Muscle of leg (tissue), 11 donors: ENCODE measurements around the gene KLHL4. TPM values are rescaled to one million over a fixed set of nuclear protein-coding genes. Genes with fewer than 3 reads are reported as not detected.
"Not testable (repeated sequence)": the region's sequence is repeated elsewhere in the genome, so short reads cannot be mapped to it uniquely, and the experiment has no call there.

Source experiments
- DNase-seq: peaks from one replicate; pipeline ENCODE4 v3.0.0; 2013
- H3K27ac ChIP-seq: one replicate; pipeline ENCODE4 v1.5.1; 2013; ENCODE audit warnings: mild to moderate bottlenecking, low read length, control low read depth
- H3K27me3 ChIP-seq: one replicate; pipeline ENCODE4 v1.6.1; 2013; ENCODE audit warnings: low read length; ENCODE audit not compliant: control insufficient read depth, insufficient read depth
- H3K36me3 ChIP-seq: one replicate; pipeline ENCODE4 v1.6.1; 2013; ENCODE audit warnings: low read length; ENCODE audit not compliant: control insufficient read depth, insufficient read depth
- H3K4me1 ChIP-seq: one replicate; pipeline ENCODE4 v1.6.1; 2013; ENCODE audit warnings: low read length; ENCODE audit not compliant: control insufficient read depth, insufficient read depth
- H3K4me3 ChIP-seq: one replicate; pipeline ENCODE4 v1.5.1; 2013; ENCODE audit warnings: low read length, control low read depth
- H3K9me3 ChIP-seq: replicated peaks from 2 replicates; pipeline ENCODE4 v1.6.1; 2013; ENCODE audit warnings: low read depth, low read length; ENCODE audit not compliant: control insufficient read depth
- WGBS: methylation state at CpG from one replicate; pipeline ENCODE4 v1.1.5; 2013; ENCODE audit warnings: missing lambda C conversion rate; ENCODE audit not compliant: insufficient coverage; 5-methylcytosine and 5-hydroxymethylcytosine counted together
- polyA plus RNA-seq, 8 donors: library from polyadenylated mRNA; unstranded; fragments of 120-200 nt; gene quantifications; one replicate each; pipeline versions ENCODE4 v1.2.1 to v1.2.3, GENCODE V29; 2013; ENCODE audit warnings: inconsistent platforms in 1 of 8, low replicate concordance in 1 of 8; ENCODE audit not compliant: insufficient read length in 8 of 8, insufficient read depth in 1 of 8
- total RNA-seq: library from RNA; stranded (reverse); fragments of 120-200 nt; gene quantifications from one replicate; pipeline ENCODE4 v1.2.4, GENCODE V29; 2013

Gene KLHL4
- total and polyA plus RNA-seq, 9 donors = 2.4 to 9.0 (median 4.1) TPM

GRCh38 chrX:87634361-87634760, 116.8 kb downstream of the KLHL4 start:
- Histone ChIP-seq H3K36me3 (no peaks in the 10 kb centered on the region), H3K27ac (no peak overlapping the region), H3K9me3 (no peaks in the 10 kb centered on the region), H3K27me3 (peaks cover 7% of the 10 kb centered on the region), H3K4me3 (no peak overlapping the region), H3K4me1 (no peaks in the 10 kb centered on the region)
- no CpG with 5 or more reads among the region's 3 CpGs for WGBS
- DNase-seq = no peak

DNA sequence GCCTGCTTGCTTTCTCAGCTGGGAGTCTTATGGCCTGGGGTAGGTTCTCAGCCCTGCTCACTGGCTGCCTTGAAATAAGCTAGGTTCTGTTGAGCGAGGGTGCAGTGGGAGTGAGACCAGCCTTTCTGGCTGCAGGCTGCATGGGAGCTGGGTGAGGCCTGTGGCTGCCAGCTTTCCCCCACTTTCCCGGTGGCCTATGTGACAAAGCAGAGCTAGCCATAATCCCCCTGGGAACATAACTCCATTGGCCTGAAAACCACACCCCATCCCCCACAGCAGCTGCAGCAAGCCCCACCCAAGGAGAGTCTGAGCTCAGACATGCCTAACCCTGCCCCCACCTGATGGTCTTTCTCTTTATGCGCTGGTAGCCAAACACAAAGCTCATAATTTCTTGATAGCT, 118.9 kb downstream of the KLHL4 start:
- H3K4me3 ChIP-seq = no peak overlapping the region
- no peaks in the 10 kb centered on the region for H3K9me3 ChIP-seq
- H3K27me3 ChIP-seq = peaks cover 4% of the 10 kb centered on the region
- no peak overlapping the region for H3K27ac ChIP-seq
- no peaks in the 10 kb centered on the region for H3K4me1 ChIP-seq
- H3K36me3 ChIP-seq = no peaks in the 10 kb centered on the region
- DNase-seq = no peak
- 53% methylated on average over 2 of the region's 3 CpGs for WGBS

- not testable (repeated sequence) for DNase-seq, H3K27ac ChIP-seq, H3K27me3 ChIP-seq, H3K4me3 ChIP-seq, H3K4me1 ChIP-seq, H3K9me3 ChIP-seq, H3K36me3 ChIP-seq
- 60% methylated on average over 3 of the region's 4 CpGs for WGBS
Measured at GRCh38 chrX:87641439-87641838, 123.8 kb downstream of the KLHL4 start.

- WGBS = no CpG with 5 or more reads among the region's 6 CpGs
- DNase-seq = no peak
Measured at GRCh38 chrX:87661761-87662160, 144.2 kb downstream of the KLHL4 start.

GRCh38 chrX:87663421-87663820, 145.8 kb downstream of the KLHL4 start:
- Histone ChIP-seq H3K4me3 (no peak overlapping the region), H3K27me3 (peaks cover 3% of the 10 kb centered on the region), H3K9me3 (no peaks in the 10 kb centered on the region), H3K27ac (no peak overlapping the region), H3K4me1 (no peaks in the 10 kb centered on the region), H3K36me3 (no peaks in the 10 kb centered on the region)
- no peak for DNase-seq

More at GRCh38 chrX:87661761-87662160, 144.2 kb downstream of the KLHL4 start:
- no peaks in the 10 kb centered on the region for H3K4me1 ChIP-seq
- H3K27ac ChIP-seq = no peak overlapping the region
- no peaks in the 10 kb centered on the region for H3K36me3 ChIP-seq
- H3K27me3 ChIP-seq = peaks cover 2% of the 10 kb centered on the region
- no peaks in the 10 kb centered on the region for H3K9me3 ChIP-seq
- no peak overlapping the region for H3K4me3 ChIP-seq

- no peaks in the 10 kb centered on the region for H3K36me3 ChIP-seq
- H3K27ac ChIP-seq = no peak overlapping the region
- no peaks in the 10 kb centered on the region for H3K4me1 ChIP-seq
- peak; percentile 34 for DNase-seq
- WGBS = no CpG with 5 or more reads among the region's 2 CpGs
- H3K9me3 ChIP-seq = no peaks in the 10 kb centered on the region
- peaks cover 5% of the 10 kb centered on the region for H3K27me3 ChIP-seq
- no peak overlapping the region for H3K4me3 ChIP-seq
Measured at GRCh38 chrX:87664381-87664780, 146.8 kb downstream of the KLHL4 start.

DNA sequence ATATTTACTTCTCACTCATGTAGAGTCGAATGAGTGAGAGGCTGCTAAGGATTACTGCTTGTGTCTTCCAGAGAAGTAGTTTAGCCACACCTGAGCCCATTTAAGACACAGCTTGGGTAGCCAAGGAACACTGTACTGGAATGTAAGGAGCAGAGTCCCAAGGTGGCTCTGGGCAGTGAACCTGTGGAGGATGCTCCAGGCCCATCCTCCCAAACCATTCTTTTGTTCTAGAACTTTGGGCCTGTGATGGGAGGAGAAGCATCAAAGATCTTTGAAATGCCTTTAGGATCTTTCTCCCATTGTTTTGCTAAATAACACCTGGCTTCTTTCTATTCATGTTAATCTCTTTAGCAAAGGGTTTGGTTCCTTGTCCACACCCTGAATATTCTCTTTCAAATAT, 162.2 kb downstream of the KLHL4 start:
- DNase-seq = no peak
- peaks cover 5% of the 10 kb centered on the region for H3K27me3 ChIP-seq
- H3K4me3 ChIP-seq = no peak overlapping the region
- H3K27ac ChIP-seq = no peak overlapping the region
- no peaks in the 10 kb centered on the region for H3K36me3 ChIP-seq
- no peaks in the 10 kb centered on the region for H3K9me3 ChIP-seq
- no peaks in the 10 kb centered on the region for H3K4me1 ChIP-seq
- WGBS = no CpG with 5 or more reads among the region's 1 CpG

DNA sequence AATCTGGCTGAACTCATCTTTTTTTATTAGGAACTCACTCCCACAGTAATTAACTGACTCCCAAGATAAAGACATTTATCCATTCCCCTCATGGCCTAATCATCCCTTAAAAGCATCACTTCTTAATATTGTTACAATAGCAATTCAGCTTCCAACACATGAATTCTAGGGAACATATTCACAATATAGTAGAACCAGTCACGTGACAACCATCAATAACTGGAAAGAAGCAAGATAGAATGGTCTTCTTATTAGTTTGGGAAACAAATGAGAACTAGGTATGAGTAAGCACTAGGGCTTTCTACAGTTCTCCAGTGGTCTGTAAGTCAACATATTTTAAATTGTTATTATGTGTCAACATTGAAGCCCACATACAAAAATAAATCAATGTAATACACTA, 170.1 kb downstream of the KLHL4 start:
- no CpG with 5 or more reads among the region's 1 CpG for WGBS
- no peak for DNase-seq

DNA sequence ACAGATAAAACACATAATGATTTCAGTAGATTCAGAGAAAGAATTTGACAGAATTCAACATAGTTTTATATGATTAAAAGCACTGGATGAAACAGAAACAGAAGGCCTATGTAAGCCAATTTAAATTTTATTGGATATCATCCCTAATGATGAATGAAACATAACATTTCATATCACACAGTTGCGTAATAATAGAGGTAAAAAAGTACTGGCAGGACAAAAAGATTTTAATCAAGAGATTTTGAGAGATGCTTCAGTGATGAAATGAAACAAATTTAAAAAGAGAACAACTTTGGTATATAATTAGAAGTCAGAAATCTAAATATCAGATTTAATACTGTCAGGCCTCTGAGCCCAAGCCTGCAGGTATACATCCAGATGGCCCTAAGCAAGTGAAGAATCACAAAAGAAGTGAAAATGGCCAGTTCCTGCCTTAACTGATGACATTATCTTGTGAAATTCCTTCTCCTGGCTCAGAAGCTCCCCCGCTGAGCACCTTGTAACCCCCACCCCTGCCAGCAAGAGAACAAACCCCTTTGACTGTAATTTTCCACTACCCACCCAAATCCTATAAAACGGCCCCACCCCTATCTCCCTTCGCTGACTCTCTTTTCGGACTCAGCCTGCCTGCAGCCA, 170.6 kb downstream of the KLHL4 start:
- not testable (repeated sequence) for H3K27me3 ChIP-seq, DNase-seq, H3K27ac ChIP-seq, H3K9me3 ChIP-seq, H3K4me3 ChIP-seq, H3K4me1 ChIP-seq, H3K36me3 ChIP-seq
- 100% methylated on average over 1 of the region's 5 CpGs for WGBS

More for the DNA sequence above, 170.1 kb downstream of the KLHL4 start:
- Histone ChIP-seq H3K9me3 (no peaks in the 10 kb centered on the region), H3K4me1 (no peaks in the 10 kb centered on the region), H3K36me3 (no peaks in the 10 kb centered on the region), H3K4me3 (no peak overlapping the region), H3K27me3 (no peaks in the 10 kb centered on the region), H3K27ac (no peak overlapping the region)

- not testable (repeated sequence) for DNase-seq, H3K4me1 ChIP-seq, H3K27me3 ChIP-seq, H3K4me3 ChIP-seq, H3K27ac ChIP-seq, H3K36me3 ChIP-seq, H3K9me3 ChIP-seq
- 89% methylated on average over 6 of the region's 7 CpGs for WGBS
Measured at GRCh38 chrX:87689218-87689617, 171.6 kb downstream of the KLHL4 start.

- Histone ChIP-seq H3K36me3 (no peaks in the 10 kb centered on the region), H3K4me3 (no peak overlapping the region), H3K27ac (no peak overlapping the region), H3K27me3 (peaks cover 3% of the 10 kb centered on the region), H3K4me1 (no peaks in the 10 kb centered on the region), H3K9me3 (no peaks in the 10 kb centered on the region)
- no CpG with 5 or more reads among the region's 1 CpG for WGBS
- DNase-seq = no peak
Measured at GRCh38 chrX:87693204-87693603, 175.6 kb downstream of the KLHL4 start.
